B cell (primary cell): ENCODE data around the gene TBCD. TPM values are rescaled to one million over a fixed set of nuclear protein-coding genes. Genes with fewer than 3 reads are reported as not detected.

ENCODE experiments used
- ATAC-seq: fragments of 200-7000 bp; cut with Tn5 transposase; one replicate; pipeline ENCODE4 v1.10.0; 2021; ENCODE audit warnings: low read depth, mild to moderate bottlenecking, moderate number of reproducible peaks, moderate library complexity
- CTCF ChIA-PET: fragments of 350-600 bp; sonication (Branson Sonifier 250); formaldehyde crosslinking; loops from one replicate; lab custom pipeline; 2021; ENCODE audit warnings: antibody characterized with exemption, inconsistent platforms; lab: Charles Lee
- POLR2A ChIA-PET: fragments of 350-600 bp; sonication (Branson Sonifier 250); formaldehyde crosslinking; loops from one replicate; lab custom pipeline; 2021; ENCODE audit warnings: antibody characterized with exemption; lab: Charles Lee
- DNase-seq: peaks from one replicate; pipeline ENCODE4 v3.0.0; 2013
- H2AFZ ChIP-seq: 2 replicates; pipeline ENCODE4 v1.6.1; 2012; ENCODE audit warnings: mild to moderate bottlenecking, low read depth, low read length; ENCODE audit not compliant: insufficient read depth, poor library complexity, severe bottlenecking
- H3K27ac ChIP-seq, 2 donors: 1 replicate in 1 of 2; 2 replicates in 1 of 2; pipeline ENCODE4 v1.5.1; 2012 to 2013; ENCODE audit warnings: low read length in 2 of 2, mild to moderate bottlenecking in 2 of 2, moderate library complexity in 1 of 2
- H3K27me3 ChIP-seq, 4 experiments: fragments of 200-600 bp in 1 of 4; sonication (generic) in 1 of 4; replicated peaks in 1 of 4; 1 replicate in 2 of 4; 2 replicates in 2 of 4; pipeline versions ENCODE4 v1.6.1 to v1.7.0; 2013 to 2016; ENCODE audit warnings: low read length in 3 of 4, mild to moderate bottlenecking in 2 of 4, mixed read lengths in 1 of 4, moderate library complexity in 1 of 4; ENCODE audit not compliant: insufficient read depth in 4 of 4, control insufficient read depth in 3 of 4; ENCODE audit errors: control extremely low read depth in 1 of 4
- H3K36me3 ChIP-seq, 2 experiments: replicated peaks in 1 of 2; 1 replicate in 1 of 2; 2 replicates in 1 of 2; pipeline versions ENCODE4 v1.6.1 to v1.7.1; 2013; ENCODE audit warnings: low read length in 1 of 2; ENCODE audit not compliant: insufficient read depth in 2 of 2, control insufficient read depth in 1 of 2; ENCODE audit errors: control extremely low read depth in 1 of 2, extremely low read depth in 1 of 2
- H3K4me1 ChIP-seq, 2 donors: fragments of 200-600 bp in 1 of 2; sonication (generic) in 1 of 2; 1 replicate in 1 of 2; 2 replicates in 1 of 2; pipeline versions ENCODE4 v1.5.1 to v1.6.1; 2013 to 2017; ENCODE audit warnings: low read length in 2 of 2; ENCODE audit not compliant: control insufficient read depth in 2 of 2, insufficient read depth in 2 of 2
- H3K4me2 ChIP-seq: replicated peaks from 2 replicates; pipeline ENCODE3; 2012; ENCODE audit warnings: mild to moderate bottlenecking, low read depth, low read length; ENCODE audit not compliant: poor library complexity, severe bottlenecking
- H3K4me3 ChIP-seq, 5 experiments: fragments of 200-600 bp in 1 of 5; sonication (generic) in 1 of 5; 1 replicate in 3 of 5; 2 replicates in 2 of 5; pipeline versions ENCODE4 v1.5.1 to v1.7.0; 2011 to 2016; ENCODE audit warnings: low read length in 4 of 5, mild to moderate bottlenecking in 4 of 5, low read depth in 2 of 5, control low read depth in 1 of 5, moderate library complexity in 1 of 5; ENCODE audit not compliant: insufficient read depth in 1 of 5; ENCODE audit errors: control extremely low read depth in 1 of 5, extremely low read depth in 1 of 5
- H3K79me2 ChIP-seq: fragments of 200-600 bp; sonication (generic); one replicate; pipeline ENCODE4 v1.6.0; 2016; ENCODE audit warnings: low read length; ENCODE audit not compliant: control insufficient read depth, insufficient read depth
- H3K9ac ChIP-seq: fragments of 200-600 bp; sonication (generic); 2 replicates; pipeline ENCODE4 v1.6.1; 2017; ENCODE audit warnings: mild to moderate bottlenecking, low read length, moderate library complexity
- H3K9me3 ChIP-seq, 3 donors: one replicate each; pipeline versions ENCODE4 v1.6.1 to v1.7.1; 2013; ENCODE audit warnings: low read length in 2 of 3; ENCODE audit not compliant: control insufficient read depth in 2 of 3, insufficient read depth in 1 of 3; ENCODE audit errors: control extremely low read depth in 1 of 3
- H4K20me1 ChIP-seq: 2 replicates; pipeline ENCODE4 v1.6.0; 2012; ENCODE audit warnings: mild to moderate bottlenecking, low read length; ENCODE audit not compliant: insufficient read depth, control insufficient read depth, poor library complexity, severe bottlenecking
- H3K27ac Mint-ChIP-seq: one replicate; pipeline ENCODE4 v1.8.0; 2021; ENCODE audit warnings: mixed read lengths
- H3K27me3 Mint-ChIP-seq: one replicate; pipeline ENCODE4 v1.8.0; 2021; ENCODE audit warnings: mixed read lengths
- H3K4me1 Mint-ChIP-seq: one replicate; pipeline ENCODE4 v1.8.0; 2021; ENCODE audit warnings: mixed read lengths
- H3K4me3 Mint-ChIP-seq: one replicate; pipeline ENCODE4 v1.8.0; 2021; ENCODE audit warnings: mixed read lengths
- H3K9me3 Mint-ChIP-seq: one replicate; pipeline ENCODE4 v1.8.0; 2022; ENCODE audit warnings: mixed read lengths; ENCODE audit not compliant: insufficient read depth
- CTCF ChIP-seq: fragments of 200-600 bp; IDR thresholded peaks from one replicate; pipeline ENCODE4 v1.8.0; 2022; ENCODE audit warnings: antibody characterized with exemption, mild to moderate bottlenecking
- EZH2 ChIP-seq: IDR thresholded peaks from 2 replicates; pipeline ENCODE4 v1.6.1; 2012; ENCODE audit warnings: borderline replicate concordance, low read depth, mild to moderate bottlenecking, moderate library complexity, low read length; ENCODE audit not compliant: insufficient read depth, poor library complexity, severe bottlenecking
- WGBS: methylation state at CpG from one replicate; pipeline ENCODE4 v1.1.5; 2013; ENCODE audit warnings: missing lambda C conversion rate; ENCODE audit not compliant: insufficient coverage; 5-methylcytosine and 5-hydroxymethylcytosine counted together
- intact Hi-C: fragments of 100-400 bp; cut with micrococcal nuclease; formaldehyde crosslinking; loops from one replicate; pipeline ENCODE4 v1.10.0; 2022
- polyA plus RNA-seq: library from polyadenylated mRNA; depleted of rRNA; stranded (reverse); fragments of >200 nt; gene quantifications from 2 replicates; pipeline ENCODE4 v1.2.3, GENCODE V29; 2012
- total RNA-seq, 2 donors: library from RNA; stranded (reverse); fragments of 120-200 nt in 1 of 2; gene quantifications; 1 replicate in 1 of 2; 2 replicates in 1 of 2; pipeline versions ENCODE4 v1.2.3 to v1.2.4, GENCODE V29; 2013 to 2022

The TBCD gene
- total and polyA plus RNA-seq, 2 donors (not counting 1 experiment from before 2014, with no cell fraction given): 60.8 to 101 TPM

- Histone ChIP-seq H3K27me3 (no peaks in the 10 kb centered on the region), H3K36me3 (peaks cover 0 to 16% of the 10 kb centered on the region in 2 experiments), H3K9ac (no peak overlapping the region), H3K27ac (no peak overlapping the region), H3K9me3 (no peaks in the 10 kb centered on the region), H3K4me1 (no peaks in the 10 kb centered on the region), H4K20me1 (peaks cover 11% of the 10 kb centered on the region), H3K4me2 (no peak overlapping the region), H3K79me2 (peaks cover 13% of the 10 kb centered on the region), H3K4me3 (no peak overlapping the region), H2AFZ (no peak overlapping the region)
- WGBS: 96% methylated on average over 4 of the region's 8 CpGs
- intact Hi-C loops: no loop called here
- no peak overlapping the region for H3K27ac Mint-ChIP-seq
- TF ChIP-seq CTCF (no peak), EZH2 (no peak)
- ChIA-PET POLR2A (no interaction called here), CTCF (no interaction called here)
- no peak overlapping the region for H3K4me3 Mint-ChIP-seq
- no peaks in the 10 kb centered on the region for H3K4me1 Mint-ChIP-seq
- no peak for DNase-seq
- no peak for ATAC-seq
- no peaks in the 10 kb centered on the region for H3K9me3 Mint-ChIP-seq
- no peaks in the 10 kb centered on the region for H3K27me3 Mint-ChIP-seq
Observed at GRCh38 chr17:82808006-82808405, 56.1 kb downstream of the TBCD start.

- H3K9me3 Mint-ChIP-seq: no peaks in the 10 kb centered on the region
- Histone ChIP-seq H3K27me3 (no peaks in the 10 kb centered on the region), H3K36me3 (peaks cover 0 to 13% of the 10 kb centered on the region in 2 experiments), H3K9ac (no peak overlapping the region), H3K27ac (no peak overlapping the region), H3K4me1 (no peaks in the 10 kb centered on the region), H3K79me2 (peaks cover 4% of the 10 kb centered on the region), H2AFZ (no peak overlapping the region), H4K20me1 (peaks cover 10% of the 10 kb centered on the region), H3K4me2 (no peak overlapping the region), H3K9me3 (no peaks in the 10 kb centered on the region), H3K4me3 (no peak overlapping the region)
- intact Hi-C loops: no loop called here
- H3K27me3 Mint-ChIP-seq: no peaks in the 10 kb centered on the region
- H3K27ac Mint-ChIP-seq: no peak overlapping the region
- POLR2A ChIA-PET: no interaction called here
- H3K4me1 Mint-ChIP-seq: no peaks in the 10 kb centered on the region
- no peak for DNase-seq
- WGBS: 92% methylated on average over 32 of the region's 35 CpGs
- no peak for ATAC-seq
- H3K4me3 Mint-ChIP-seq: no peak overlapping the region
- CTCF ChIA-PET: no interaction called here
- no peak for TF ChIP-seq EZH2
- TF ChIP-seq CTCF: no peak
Observed at GRCh38 chr17:82808921-82809905, 57.3 kb downstream of the TBCD start.
